GM15510 (cell line): ENCODE data around the gene SMIM35.

Source experiments
- POLR2A ChIP-seq: IDR thresholded peaks from 3 replicates; pipeline ENCODE4 v1.6.1; 2011; ENCODE audit warnings: borderline replicate concordance; ENCODE audit not compliant: insufficient read length; ENCODE audit errors: extremely low read depth

SMIM35 gene

DNA sequence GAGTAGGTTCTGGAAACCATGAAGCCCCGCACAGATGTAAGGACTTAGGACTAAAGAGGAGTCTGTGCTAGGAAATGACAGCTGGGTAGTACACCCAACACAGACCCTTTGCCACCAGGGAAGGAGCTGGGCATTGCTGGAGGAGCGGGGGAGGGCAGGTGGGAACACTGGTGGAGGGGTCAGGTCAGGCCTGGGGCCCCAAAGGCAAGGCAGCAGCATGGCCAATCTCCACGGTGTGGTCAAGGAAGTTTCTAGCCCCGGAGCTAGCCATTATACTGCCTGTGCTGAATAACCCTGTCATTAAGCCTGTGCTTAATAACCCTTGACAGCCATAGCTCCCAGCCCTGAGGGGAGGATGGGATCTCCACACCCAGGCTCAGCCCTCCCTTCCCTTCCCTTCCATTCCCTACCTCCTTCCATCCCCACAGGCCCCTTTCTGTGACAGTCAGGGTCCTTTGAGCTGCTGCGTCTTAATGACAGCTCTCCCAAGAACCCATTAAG lies 7.8 kb downstream of the SMIM35 start:
- no peak for TF ChIP-seq POLR2A

- no peak for TF ChIP-seq POLR2A
Observed at GRCh38 chr11:118076754-118077281, 9.9 kb downstream of the SMIM35 start, which contains the start of gene TMPRSS4. Gene TMPRSS4, plus strand, starts transcription at chr11:118077078. Its CDS starts 225 bp downstream, at chr11:118077303.

GRCh38 chr11:118074785-118075184 lies 12.0 kb downstream of the SMIM35 start:
- no peak for TF ChIP-seq POLR2A

DNA sequence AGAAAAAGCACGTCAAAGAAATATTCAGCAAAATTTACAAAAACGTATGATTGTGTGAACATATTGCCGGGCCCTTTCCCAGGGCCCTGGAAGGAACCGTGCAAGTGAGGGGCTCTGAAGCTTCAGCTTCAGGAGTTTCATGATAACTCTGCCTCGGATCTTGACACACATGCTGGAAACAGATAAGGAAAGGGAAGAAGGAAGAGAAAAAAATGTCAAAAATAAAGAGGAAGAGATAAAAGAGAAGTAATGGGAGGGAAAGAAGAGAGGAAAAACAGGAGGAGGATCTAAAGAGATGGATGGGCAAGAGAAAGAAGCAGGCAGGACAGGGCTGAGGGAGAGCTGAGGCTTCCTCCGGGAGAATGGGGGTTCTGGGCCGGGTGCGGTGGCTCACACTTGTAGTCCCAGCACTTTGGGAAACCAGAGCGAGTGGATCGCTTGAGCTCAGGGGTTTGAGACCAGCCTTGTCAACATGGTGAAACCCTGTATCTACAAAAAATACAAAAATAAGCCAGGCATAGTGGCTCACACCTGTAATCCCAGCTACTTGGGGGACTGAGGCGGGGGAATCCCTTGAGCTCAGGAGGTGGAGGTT lies 12.6 kb downstream of the SMIM35 start:
- TF ChIP-seq POLR2A, result no peak

DNA sequence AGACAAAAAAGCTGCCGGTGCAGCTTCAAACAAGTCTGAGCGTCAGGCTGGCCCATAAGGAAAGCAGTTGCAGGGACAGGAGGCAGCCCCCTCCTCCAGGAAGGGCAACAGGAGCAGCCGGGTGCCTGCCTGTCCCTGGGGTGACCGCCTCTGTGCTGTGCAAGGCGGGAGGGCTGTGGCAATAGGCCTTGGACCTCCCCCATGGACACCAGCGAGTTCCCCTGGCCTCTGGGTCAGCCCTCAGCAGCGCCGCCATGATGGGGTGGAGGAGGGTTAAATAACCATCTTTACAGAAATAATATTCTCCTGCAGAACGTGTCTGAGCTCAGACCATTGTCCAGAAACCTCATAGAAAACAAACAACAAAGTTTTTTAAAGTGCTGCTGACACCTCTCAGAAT lies 13.2 kb downstream of the SMIM35 start:
- no peak for TF ChIP-seq POLR2A

- TF ChIP-seq POLR2A, result no peak
Observed at GRCh38 chr11:118071416-118072030, 15.2 kb downstream of the SMIM35 start.

- TF ChIP-seq POLR2A, result no peak
Observed at GRCh38 chr11:118068945-118069612, 17.7 kb downstream of the SMIM35 start.

DNA sequence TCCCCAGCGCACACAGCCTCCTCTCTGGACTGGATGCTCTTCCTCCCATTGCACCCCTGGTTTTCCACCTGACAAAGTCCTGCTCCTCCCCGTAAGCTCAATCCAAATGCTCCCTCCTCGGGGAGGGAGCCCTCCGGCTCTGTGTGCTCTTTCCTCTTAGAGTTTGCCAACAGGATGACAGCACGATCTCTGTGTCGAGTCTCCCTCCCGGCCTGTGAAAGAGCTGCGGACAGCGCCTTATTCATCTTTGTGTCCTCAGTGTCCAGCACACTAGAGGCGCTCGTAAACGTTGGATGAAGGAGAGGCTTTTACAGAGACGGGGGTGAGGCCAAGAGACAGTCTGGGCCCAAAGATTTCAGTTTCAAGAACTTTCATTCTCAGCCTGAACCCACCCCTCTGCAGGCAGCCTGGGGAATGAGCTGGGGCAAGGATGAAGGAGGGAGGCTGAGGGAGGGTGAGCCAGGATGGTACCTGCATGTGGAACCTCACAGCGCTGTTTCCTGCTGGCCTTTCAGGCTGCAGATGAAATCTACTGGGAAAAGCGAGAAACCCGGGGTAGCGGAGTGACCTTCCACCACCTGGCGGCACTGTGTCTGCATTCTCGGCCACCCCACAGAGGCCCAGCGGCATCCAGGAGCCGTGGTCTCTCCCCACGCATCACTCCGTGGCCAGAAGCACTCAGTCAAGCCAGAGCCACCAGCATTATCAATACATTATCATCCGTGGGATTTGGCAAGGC lies 18.4 kb downstream of the SMIM35 start:
- TF ChIP-seq POLR2A, result no peak

DNA sequence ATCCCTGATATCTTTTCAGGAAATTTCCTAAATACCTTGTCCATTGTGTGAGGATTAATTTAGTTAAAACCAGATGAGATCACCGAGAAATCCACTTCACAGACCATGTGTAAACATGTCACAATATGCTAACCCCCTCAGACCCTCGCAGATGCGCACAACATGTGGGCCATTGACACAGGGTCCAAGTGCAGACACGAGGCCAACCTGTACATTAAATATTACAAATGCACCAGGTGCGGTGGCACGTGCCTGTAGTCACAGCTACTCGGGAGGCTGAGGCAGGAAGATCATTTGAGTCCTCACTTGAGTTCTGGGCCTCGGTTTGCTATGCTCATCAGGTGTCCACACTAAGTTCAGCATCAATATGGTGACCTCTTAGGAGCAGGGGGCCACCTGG lies 19.8 kb downstream of the SMIM35 start:
- TF ChIP-seq POLR2A, result no peak

GRCh38 chr11:118065384-118065783 lies 21.4 kb downstream of the SMIM35 start:
- no peak for TF ChIP-seq POLR2A

- no peak for TF ChIP-seq POLR2A
Observed at GRCh38 chr11:118064956-118065355, 21.8 kb downstream of the SMIM35 start.

GRCh38 chr11:118061586-118062125 lies 25.1 kb downstream of the SMIM35 start:
- no peak for TF ChIP-seq POLR2A

- TF ChIP-seq POLR2A, result no peak
Observed at GRCh38 chr11:118060869-118061268, 25.9 kb downstream of the SMIM35 start.

DNA sequence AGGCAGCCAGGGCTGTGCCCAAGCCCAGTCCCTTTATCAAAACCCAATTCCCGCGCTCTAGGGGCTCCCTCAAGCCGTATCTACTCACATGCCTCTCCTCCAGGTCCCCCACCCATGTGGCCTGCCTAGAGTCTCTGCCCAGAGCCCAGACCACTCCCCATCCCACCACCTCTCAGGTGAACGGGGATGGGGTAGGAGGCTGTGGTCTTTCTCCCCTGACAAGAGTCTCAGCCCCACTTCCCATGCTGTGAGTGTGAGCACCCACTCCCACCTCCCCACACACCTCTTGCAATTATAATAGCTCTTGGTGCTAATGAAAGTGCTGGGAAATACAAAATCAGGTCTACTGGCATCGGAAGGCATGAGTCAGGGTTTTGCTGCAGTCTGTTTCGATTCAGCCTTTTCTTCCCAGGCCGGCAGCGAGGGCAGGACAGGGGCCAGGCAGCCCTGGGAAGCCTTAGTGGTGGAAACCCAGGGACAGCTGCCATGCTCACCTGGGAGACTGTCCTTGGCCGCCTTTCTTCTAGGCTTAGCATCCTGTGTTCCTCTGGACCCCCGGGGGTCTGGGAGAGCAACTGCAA lies 26.6 kb downstream of the SMIM35 start:
- no peak for TF ChIP-seq POLR2A
